H1 (cell line): ENCODE measurements around the gene ZNF813. TPM values are rescaled to one million over a fixed set of nuclear protein-coding genes. Genes with fewer than 3 reads are reported as not detected.

Experiments used
- CTCF ChIA-PET: fragments of 300-600 bp; sonication (Branson Sonifier 250); formaldehyde crosslinking; loops from one replicate; lab custom pipeline; 2021; ENCODE audit not compliant: partially characterized antibody; lab: Charles Lee
- POLR2A ChIA-PET: fragments of 300-600 bp; sonication (Branson Sonifier 250); formaldehyde crosslinking; loops from one replicate; lab custom pipeline; 2021; ENCODE audit warnings: inconsistent platforms; ENCODE audit not compliant: partially characterized antibody; lab: Charles Lee
- DNase-seq, 2 experiments: peaks; one replicate each; pipeline versions ENCODE4 v3.0.0 to v3.0.0-alpha.2; 2010 to 2022; ENCODE audit warnings: low spot score in 2 of 2, low read depth in 1 of 2, mixed read lengths in 1 of 2
- FAIRE-seq: peaks from 2 replicates; lab custom pipeline; 2011; peaks lifted over from hg19 to GRCh38; lab: Jason Lieb, UNC
- H2AFZ ChIP-seq: 2 replicates; pipeline ENCODE4 v1.8.1; 2012; ENCODE audit warnings: low read length, inconsistent platforms
- H2AK5ac ChIP-seq: 2 replicates; pipeline ENCODE4 v1.6.1; 2013; ENCODE audit warnings: low read depth, low read length
- H2BK120ac ChIP-seq: replicated peaks from 2 replicates; pipeline ENCODE3; 2013; ENCODE audit warnings: low read depth, low read length, inconsistent platforms
- H2BK12ac ChIP-seq: 2 replicates; pipeline ENCODE4 v1.6.1; 2013; ENCODE audit warnings: low read depth, low read length
- H2BK15ac ChIP-seq: 2 replicates; pipeline ENCODE4 v1.6.1; 2013; ENCODE audit warnings: low read length
- H2BK20ac ChIP-seq: 2 replicates; pipeline ENCODE4 v1.6.1; 2013; ENCODE audit warnings: low read length
- H2BK5ac ChIP-seq: 2 replicates; pipeline ENCODE4 v1.6.1; 2013; ENCODE audit warnings: low read depth, low read length
- H3K14ac ChIP-seq: 2 replicates; pipeline ENCODE4 v1.6.1; 2013; ENCODE audit warnings: inconsistent platforms; ENCODE audit not compliant: insufficient read length
- H3K18ac ChIP-seq: 2 replicates; pipeline ENCODE4 v1.6.1; 2013; ENCODE audit warnings: low read length; ENCODE audit errors: extremely low read depth
- H3K23ac ChIP-seq: 2 replicates; pipeline ENCODE4 v1.6.1; 2013; ENCODE audit warnings: inconsistent platforms; ENCODE audit not compliant: insufficient read length
- H3K23me2 ChIP-seq: 2 replicates; pipeline ENCODE4 v1.6.1; 2013; ENCODE audit warnings: low read depth, low read length
- H3K27ac ChIP-seq: 2 replicates; pipeline ENCODE4 v1.6.1; 2011; ENCODE audit warnings: low read depth, low read length, inconsistent platforms
- H3K27me3 ChIP-seq, 4 experiments: replicated peaks in 1 of 4; 1 replicate in 1 of 4; 2 replicates in 3 of 4; pipeline versions ENCODE4 v1.6.1 to v1.8.1; 2011 to 2013; ENCODE audit warnings: low read length in 3 of 4, mild to moderate bottlenecking in 3 of 4, inconsistent platforms in 2 of 4, mixed read lengths in 2 of 4, moderate library complexity in 1 of 4; ENCODE audit not compliant: control insufficient read depth in 3 of 4, insufficient read depth in 3 of 4; ENCODE audit errors: extremely low read depth in 1 of 4
- H3K36me3 ChIP-seq, 4 experiments: 2 replicates each; pipeline versions ENCODE4 v1.6.1 to v1.8.1; 2011 to 2013; ENCODE audit warnings: mild to moderate bottlenecking in 4 of 4, low read length in 3 of 4, moderate library complexity in 2 of 4, control low read depth in 1 of 4, inconsistent platforms in 1 of 4; ENCODE audit not compliant: insufficient read depth in 4 of 4, control insufficient read depth in 2 of 4
- H3K4ac ChIP-seq: replicated peaks from 2 replicates; pipeline ENCODE3; 2013; ENCODE audit warnings: low read length, low read depth, mixed read lengths, inconsistent platforms; ENCODE audit not compliant: insufficient read length
- H3K4me1 ChIP-seq, 4 experiments: replicated peaks in 1 of 4; 1 replicate in 1 of 4; 2 replicates in 3 of 4; pipeline versions ENCODE4 v1.6.1 to v1.8.1; 2011 to 2013; ENCODE audit warnings: low read length in 3 of 4, inconsistent platforms in 2 of 4, mixed read lengths in 1 of 4; ENCODE audit not compliant: insufficient read depth in 4 of 4, control insufficient read depth in 3 of 4
- H3K4me2 ChIP-seq, 2 experiments: 2 replicates each; pipeline versions ENCODE4 v1.6.1 to v1.8.1; 2011 to 2013; ENCODE audit warnings: low read depth in 2 of 2, low read length in 2 of 2, control low read depth in 1 of 2, inconsistent platforms in 1 of 2, mild to moderate bottlenecking in 1 of 2; ENCODE audit not compliant: insufficient read depth in 1 of 2
- H3K4me3 ChIP-seq, 4 experiments: fragments of 200-600, 300-600 bp in 1 of 4; sonication (generic), shearing (Covaris generic), sonication (Bioruptor Twin) in 1 of 4; 2 replicates each; pipeline versions ENCODE4 v1.5.1 to v1.8.1; 2011 to 2016; ENCODE audit warnings: low read length in 4 of 4, low read depth in 3 of 4, control low read depth in 2 of 4, inconsistent platforms in 2 of 4, mild to moderate bottlenecking in 2 of 4, mixed read lengths in 1 of 4, moderate library complexity in 1 of 4; ENCODE audit not compliant: insufficient read depth in 2 of 4; ENCODE audit errors: extremely low read depth in 1 of 4
- H3K56ac ChIP-seq: replicated peaks from 2 replicates; pipeline ENCODE3; 2013; ENCODE audit warnings: low read depth, mild to moderate bottlenecking, mixed read lengths, low read length, inconsistent platforms; ENCODE audit not compliant: insufficient read length
- H3K79me1 ChIP-seq: 2 replicates; pipeline ENCODE4 v1.6.1; 2013; ENCODE audit warnings: low read depth, low read length, control low read depth
- H3K79me2 ChIP-seq, 2 experiments: 2 replicates each; pipeline versions ENCODE4 v1.6.1 to v1.8.1; 2012 to 2013; ENCODE audit warnings: low read length in 2 of 2, mild to moderate bottlenecking in 2 of 2, inconsistent platforms in 1 of 2; ENCODE audit not compliant: insufficient read depth in 2 of 2, control insufficient read depth in 1 of 2
- H3K9ac ChIP-seq, 4 experiments: replicated peaks in 1 of 4; 1 replicate in 1 of 4; 2 replicates in 3 of 4; pipeline versions ENCODE4 v1.6.1 to v1.8.1; 2011 to 2013; ENCODE audit warnings: low read depth in 3 of 4, low read length in 3 of 4, control low read depth in 2 of 4, mild to moderate bottlenecking in 2 of 4, moderate library complexity in 2 of 4, inconsistent platforms in 1 of 4; ENCODE audit errors: extremely low read depth in 1 of 4
- H3K9me3 ChIP-seq, 2 experiments: 2 replicates each; pipeline versions ENCODE4 v1.6.1 to v1.8.1; 2012 to 2013; ENCODE audit warnings: mild to moderate bottlenecking in 2 of 2, moderate library complexity in 2 of 2, control low read depth in 1 of 2, inconsistent platforms in 1 of 2, low read depth in 1 of 2, low read length in 1 of 2, mixed read lengths in 1 of 2; ENCODE audit not compliant: insufficient read depth in 2 of 2
- H4K20me1 ChIP-seq, 2 experiments: replicated peaks in 1 of 2; 2 replicates each; pipeline versions ENCODE3 to v1.8.1; 2011 to 2013; ENCODE audit warnings: inconsistent platforms in 2 of 2, low read length in 2 of 2, mild to moderate bottlenecking in 1 of 2; ENCODE audit not compliant: insufficient read depth in 2 of 2, control insufficient read depth in 1 of 2
- H4K5ac ChIP-seq: 2 replicates; pipeline ENCODE4 v1.6.1; 2013; ENCODE audit warnings: low read length, low read depth, mixed read lengths, inconsistent platforms; ENCODE audit not compliant: insufficient read length
- H4K8ac ChIP-seq: 2 replicates; pipeline ENCODE4 v1.8.0; 2013; ENCODE audit warnings: mild to moderate bottlenecking, moderate library complexity, low read length, inconsistent platforms; ENCODE audit not compliant: insufficient read depth; ENCODE audit errors: extremely low read depth
- H4K91ac ChIP-seq: replicated peaks from 2 replicates; pipeline ENCODE3; 2013; ENCODE audit warnings: low read length, mixed read lengths, inconsistent platforms; ENCODE audit not compliant: insufficient read length
- CHD1 ChIP-seq: IDR thresholded peaks from 2 replicates; pipeline ENCODE4 v1.6.1; 2012; ENCODE audit warnings: low read depth, low read length, improper control_type of control experiment
- E2F6 ChIP-seq: IDR thresholded peaks from 2 replicates; pipeline ENCODE4 v1.6.1; 2012; ENCODE audit warnings: inconsistent platforms
- KDM4A ChIP-seq: IDR thresholded peaks from one replicate; pipeline ENCODE4 v1.7.1; 2012; ENCODE audit warnings: low read depth, mild to moderate bottlenecking, moderate library complexity, low read length, inconsistent platforms; ENCODE audit not compliant: severe bottlenecking
- MAFK ChIP-seq: IDR thresholded peaks from 2 replicates; pipeline ENCODE4 v1.6.1; 2012; ENCODE audit warnings: low read depth, mild to moderate bottlenecking, improper control_type of control experiment, low read length
- MAX ChIP-seq: IDR thresholded peaks from 2 replicates; pipeline ENCODE4 v1.6.1; 2012; ENCODE audit warnings: inconsistent platforms
- NRF1 ChIP-seq: IDR thresholded peaks from 2 replicates; pipeline ENCODE4 v1.6.1; 2011; ENCODE audit warnings: mild to moderate bottlenecking, low read depth, low read length, improper control_type of control experiment
- POLR2AphosphoS5 ChIP-seq: IDR thresholded peaks from 2 replicates; pipeline ENCODE4 v1.6.1; 2011; ENCODE audit warnings: low read depth, low read length
- RFX5 ChIP-seq: IDR thresholded peaks from 2 replicates; pipeline ENCODE4 v1.6.1; 2011; ENCODE audit warnings: low read depth, low read length, improper control_type of control experiment, borderline replicate concordance
- RNF2 ChIP-seq: fragments of 200-900, 300-1000 bp; sonication (generic); IDR thresholded peaks from 2 replicates; pipeline ENCODE4 v1.7.1; 2016; ENCODE audit warnings: borderline replicate concordance, low read depth, mild to moderate bottlenecking, antibody characterized with exemption, low read length; ENCODE audit not compliant: poor library complexity, severe bottlenecking; ENCODE audit errors: missing control alignments
- SAP30 ChIP-seq: fragments of 300-600 bp; sonication (generic); IDR thresholded peaks from 2 replicates; pipeline ENCODE4 v1.7.1; 2012; ENCODE audit warnings: low read length, moderate library complexity, mild to moderate bottlenecking, inconsistent platforms; ENCODE audit not compliant: insufficient read depth, insufficient replicate concordance
- SP2 ChIP-seq: IDR thresholded peaks from 2 replicates; pipeline ENCODE4 v1.6.1; 2012; ENCODE audit warnings: mild to moderate bottlenecking, low read length, inconsistent platforms
- WGBS, 2 experiments: shearing (Covaris generic) in 1 of 2; methylation state at CpG; one replicate each; pipeline versions ENCODE4 v1.1.6 to v1.1.7; 2013 to 2015; ENCODE audit warnings: low lambda C conversion rate in 2 of 2, mixed read lengths in 2 of 2, inconsistent platforms in 1 of 2, low coverage in 1 of 2, missing lambda C conversion rate in 1 of 2; ENCODE audit not compliant: insufficient replicate concordance in 2 of 2, insufficient coverage in 1 of 2, insufficient read length in 1 of 2; ENCODE audit errors: extremely low coverage in 1 of 2, missing lambda C conversion rate in 1 of 2; 5-methylcytosine and 5-hydroxymethylcytosine counted together
- polyA plus RNA-seq, 7 experiments: library from polyadenylated mRNA; depleted of rRNA in 3 of 7; stranded (reverse) in 5 of 7; unstranded in 2 of 7; fragments of >200 nt in 5 of 7; fragments of 200-250 nt in 2 of 7; gene quantifications; 1 replicate in 5 of 7; 2 replicates in 1 of 7; 4 replicates in 1 of 7; pipeline versions ENCODE4 v1.2.1 to v1.2.3, GENCODE V29; 2011 to 2013; ENCODE audit warnings: missing spikeins in 2 of 7, mixed read lengths in 2 of 7
- total RNA-seq: library from RNA; stranded (reverse); fragmentation: NEBNext Ultra II Directional; extraction: Animal tissue kit (Norgen Biotek cat#: 25700); gene quantifications from 2 replicates; pipeline ENCODE4 v1.2.1, GENCODE V29; 2021
- TF ChIP-seq, protein P1 (sequence below): IDR thresholded peaks from 2 replicates; pipeline ENCODE4 v1.6.1; 2011; ENCODE audit warnings: low read depth, mild to moderate bottlenecking, low read length; ENCODE audit not compliant: insufficient read depth

ZNF813 gene
- total and polyA plus RNA-seq, 2 of the 8 experiments (the other 6 are each of a cell fraction or from before 2014, with no cell fraction given), result 2.9 to 22.1 TPM

GRCh38 chr19:53518716-53519115 is 51.2 kb downstream of the ZNF813 start:
- 90% methylated on average over 1 of the region's 1 CpG; no CpG with 5 or more reads in 1 of the 2 experiments for WGBS, 2 experiments
- no peak overlapping the region for H2BK15ac ChIP-seq
- H3K23me2 ChIP-seq, result peaks cover 9% of the 10 kb centered on the region
- no peak overlapping the region for H2BK12ac ChIP-seq
- H3K4ac ChIP-seq, result no peak overlapping the region
- H3K9ac ChIP-seq, result no peak overlapping the region
- no peak for DNase-seq
- no peak overlapping the region for H3K23ac ChIP-seq
- H4K91ac ChIP-seq, result no peak overlapping the region
- H3K18ac ChIP-seq, result no peak overlapping the region
- H2AK5ac ChIP-seq, result no peak overlapping the region
- no peak overlapping the region for H3K56ac ChIP-seq
- no peak overlapping the region for H4K5ac ChIP-seq
- no peak overlapping the region for H4K8ac ChIP-seq
- H3K4me3 ChIP-seq, result no peak overlapping the region
- H3K27ac ChIP-seq, result no peak overlapping the region
- H3K27me3 ChIP-seq, result peaks cover 0 to 3% (median 1%) of the 10 kb centered on the region in 4 experiments; a peak in 2 of 7 replicates
- H3K4me1 ChIP-seq, result peaks cover 0 to 9% (median 2%) of the 10 kb centered on the region in 4 experiments; a peak in 4 of 7 replicates
- no peak overlapping the region for H2BK5ac ChIP-seq
- H2BK20ac ChIP-seq, result no peak overlapping the region
- H3K4me2 ChIP-seq, result no peak overlapping the region
- H4K20me1 ChIP-seq, result peaks cover 0 to 5% of the 10 kb centered on the region in 2 experiments
- no peak overlapping the region for H3K14ac ChIP-seq
- H3K9me3 ChIP-seq, result no peaks in the 10 kb centered on the region
- CTCF ChIA-PET, result interaction anchor here (1.9 kb wide), 1 partner anchor 11 kb away, joined by 4 read pairs; no protein-coding TSS in a partner anchor
- no peak overlapping the region for H2BK120ac ChIP-seq
- H2AFZ ChIP-seq, result no peak overlapping the region
- FAIRE-seq, result no peak
- POLR2A ChIA-PET, result no interaction called here
- peaks cover 0 to 5% (median 2%) of the 10 kb centered on the region in 4 experiments; a peak in 2 of 8 replicates for H3K36me3 ChIP-seq
- peaks cover 3% of the 10 kb centered on the region; the same call in 1 of the 2 replicates for H3K79me1 ChIP-seq
- peaks cover 10 to 26% of the 10 kb centered on the region in 2 experiments; a peak in 3 of 4 replicates for H3K79me2 ChIP-seq
- TF ChIP-seq, protein P1, sequence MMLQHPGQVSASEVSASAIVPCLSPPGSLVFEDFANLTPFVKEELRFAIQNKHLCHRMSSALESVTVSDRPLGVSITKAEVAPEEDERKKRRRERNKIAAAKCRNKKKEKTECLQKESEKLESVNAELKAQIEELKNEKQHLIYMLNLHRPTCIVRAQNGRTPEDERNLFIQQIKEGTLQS, result no peak
- TF ChIP-seq MAFK (no peak), NRF1 (no peak), E2F6 (no peak), CHD1 (no peak), RFX5 (no peak), KDM4A (no peak), MAX (no peak), RNF2 (no peak), SP2 (no peak), SAP30 (no peak), POLR2AphosphoS5 (no peak)
